IPS-NIHi11 (cell line): ENCODE data around the gene IRF8.
A peak's percentile ranks its signal among the peaks of the same experiment; 100 is the strongest.
"Not testable (repeated sequence)": the region's sequence is repeated elsewhere in the genome, so short reads cannot be mapped to it uniquely, and the experiment has no call there.

Experiments used
- DNase-seq: peaks from one replicate; pipeline ENCODE4 v3.0.0; 2012; ENCODE audit warnings: mixed read lengths, low spot score

The IRF8 gene

GRCh38 chr16:85898521-85899442, at the start of gene IRF8:
Gene IRF8 (plus strand): TSS chr16:85899162. CDS start chr16:85903016, 3,854 bp downstream.
- DNase-seq = peak; percentile 83

- no peak for DNase-seq
These were observed 49.6 kb upstream of the IRF8 start for GRCh38 chr16:85849388-85849787.

- DNase-seq = no peak
These were observed 48.5 kb upstream of the IRF8 start for GRCh38 chr16:85850344-85850880.

GRCh38 chr16:85851034-85851785, 47.8 kb upstream of the IRF8 start:
- DNase-seq = no peak

GRCh38 chr16:85853547-85854545, 45.1 kb upstream of the IRF8 start:
- no peak for DNase-seq

GRCh38 chr16:85854935-85855334, 44.0 kb upstream of the IRF8 start:
- DNase-seq = no peak

- DNase-seq = no peak
These were observed 42.9 kb upstream of the IRF8 start for GRCh38 chr16:85856079-85856478.

- no peak for DNase-seq
These were observed 42.4 kb upstream of the IRF8 start for GRCh38 chr16:85856585-85856984.

- no peak for DNase-seq
These were observed 41.6 kb upstream of the IRF8 start for GRCh38 chr16:85857406-85857805.

GRCh38 chr16:85858571-85858970, 40.4 kb upstream of the IRF8 start:
- not testable (repeated sequence) for DNase-seq

- no peak for DNase-seq
These were observed 39.8 kb upstream of the IRF8 start for GRCh38 chr16:85858984-85859817.

- no peak for DNase-seq
These were observed 39.2 kb upstream of the IRF8 start for GRCh38 chr16:85859818-85860125.

- no peak for DNase-seq
These were observed 38.4 kb upstream of the IRF8 start for GRCh38 chr16:85860413-85861094.

- DNase-seq = no peak
These were observed 37.7 kb upstream of the IRF8 start for GRCh38 chr16:85861095-85861825.

GRCh38 chr16:85862476-85863383, 36.2 kb upstream of the IRF8 start:
- DNase-seq = no peak

- DNase-seq = no peak
These were observed 35.6 kb upstream of the IRF8 start for GRCh38 chr16:85863384-85863774.

GRCh38 chr16:85864965-85865364, 34.0 kb upstream of the IRF8 start:
- DNase-seq = no peak

- DNase-seq = no peak
These were observed 31.8 kb upstream of the IRF8 start for GRCh38 chr16:85867189-85867588.
